ENCODE data around the gene SDC4.

GRCh38 chr20:45292343-45292742 is 55.9 kb downstream of the SDC4 start:
- TF ChIP-seq CTCF (IDR thresholded peaks at IDR 0.05) (no peak), POLR2A (IDR thresholded peaks at IDR 0.05) (no peak), POLR2AphosphoS5 (IDR thresholded peaks at IDR 0.05) (no peak)

Data from stomach (tissue), 4 donors.